Measurements from ENCODE around the gene NDST3. TPM values are rescaled to one million over a fixed set of nuclear protein-coding genes. Genes with fewer than 3 reads are reported as not detected.

NDST3 gene
- polyA plus RNA-seq, 1 of the 3 experiments (the other 2 are of a cell fraction), result 1.2 TPM

GRCh38 chr4:117986321-117986720 is 48.0 kb upstream of the NDST3 start:
- ChIA-PET POLR2A (no interaction called here), CTCF (no interaction called here)
- Histone ChIP-seq H3K9me3 (no peaks in the 10 kb centered on the region), H3K9ac (no peak overlapping the region), H3K36me3 (replicated peaks in 1 of 2; ENCODE audit: control insufficient read depth in 1 of 2, insufficient read depth in 2 of 2, low read length in 1 of 2) (no peaks in the 10 kb centered on the region), H4K20me1 (ENCODE audit: insufficient read depth) (no peaks in the 10 kb centered on the region), H3K9me2 (no peaks in the 10 kb centered on the region), H3K4me2 (no peak overlapping the region), H3K27ac (ENCODE audit: low read depth in 2 of 2, low read length in 1 of 2) (no peak overlapping the region), H3K27me3 (ENCODE audit: insufficient read depth) (no peaks in the 10 kb centered on the region), H3F3A (replicated peaks; ENCODE audit: insufficient read depth) (no peaks in the 10 kb centered on the region), H2AFZ (ENCODE audit: low read depth) (no peak overlapping the region), H3K4me3 (ENCODE audit: low read depth in 2 of 2, low read length in 1 of 2) (no peak overlapping the region), H3K4me1 (ENCODE audit: control insufficient read depth in 1 of 2, insufficient read depth in 2 of 2, low read depth in 1 of 2, low read length in 1 of 2) (no peaks in the 10 kb centered on the region), H3K79me2 (ENCODE audit: insufficient read depth) (no peaks in the 10 kb centered on the region)
- TF ChIP-seq MXI1 (IDR thresholded peaks at IDR 0.05; ENCODE audit: low read depth, low read length) (no peak), GABPA (IDR thresholded peaks at IDR 0.05; ENCODE audit: low read depth) (no peak), EP300 (IDR thresholded peaks at IDR 0.05; ENCODE audit: borderline replicate concordance in 1 of 2, low read depth in 1 of 2, low read length in 1 of 2) (no peak), MEF2A (IDR thresholded peaks at IDR 0.05; ENCODE audit: borderline replicate concordance, low read depth) (no peak), POLR2AphosphoS5 (IDR thresholded peaks at IDR 0.05; ENCODE audit: low read depth, low read length) (no peak), REST (IDR thresholded peaks at IDR 0.05; ENCODE audit: low read depth, low read length) (no peak), SMC3 (IDR thresholded peaks at IDR 0.05; ENCODE audit: low read depth, low read length) (no peak)
- 41% methylated on average over 2 of the region's 2 CpGs for WGBS (ENCODE audit: low lambda C conversion rate)
- DNase-seq, result no peak

- 12% methylated on average over 1 of the region's 1 CpG for WGBS (ENCODE audit: low lambda C conversion rate)
- no peak for DNase-seq
- H3K79me2 ChIP-seq (ENCODE audit: insufficient read depth), result no peaks in the 10 kb centered on the region
- ChIA-PET POLR2A (no interaction called here), CTCF (interaction anchor here (1.4 kb wide), 1 partner anchor 46 kb away, joined by 3 read pairs; no protein-coding TSS in a partner anchor)
- no peak overlapping the region for H2AFZ ChIP-seq (ENCODE audit: low read depth)
- no peaks in the 10 kb centered on the region for H3K4me1 ChIP-seq (ENCODE audit: control insufficient read depth in 1 of 2, insufficient read depth in 2 of 2, low read depth in 1 of 2, low read length in 1 of 2)
- no peak overlapping the region for H3K27ac ChIP-seq (ENCODE audit: low read depth in 2 of 2, low read length in 1 of 2)
- H3K27me3 ChIP-seq (ENCODE audit: insufficient read depth), result no peaks in the 10 kb centered on the region
- no peaks in the 10 kb centered on the region for H4K20me1 ChIP-seq (ENCODE audit: insufficient read depth)
- H3K4me3 ChIP-seq (ENCODE audit: low read depth in 2 of 2, low read length in 1 of 2), result no peak overlapping the region
- no peak overlapping the region for H3K9ac ChIP-seq
- no peaks in the 10 kb centered on the region for H3F3A ChIP-seq (replicated peaks; ENCODE audit: insufficient read depth)
- H3K4me2 ChIP-seq, result no peak overlapping the region
- no peaks in the 10 kb centered on the region for H3K36me3 ChIP-seq (replicated peaks in 1 of 2; ENCODE audit: control insufficient read depth in 1 of 2, insufficient read depth in 2 of 2, low read length in 1 of 2)
- H3K9me3 ChIP-seq, result no peaks in the 10 kb centered on the region
- H3K9me2 ChIP-seq, result no peaks in the 10 kb centered on the region
- TF ChIP-seq FOSL2 (IDR thresholded peaks at IDR 0.05; ENCODE audit: borderline replicate concordance, low read depth) (no peak), RFX5 (IDR thresholded peaks at IDR 0.05; ENCODE audit: low read length) (no peak), REST (IDR thresholded peaks at IDR 0.05; ENCODE audit: low read depth, low read length) (no peak), GABPA (IDR thresholded peaks at IDR 0.05; ENCODE audit: low read depth) (no peak), MEF2A (IDR thresholded peaks at IDR 0.05; ENCODE audit: borderline replicate concordance, low read depth) (no peak), TCF12 (IDR thresholded peaks at IDR 0.05) (no peak), YY1 (IDR thresholded peaks at IDR 0.05; ENCODE audit: low read depth) (no peak), SMC3 (IDR thresholded peaks at IDR 0.05; ENCODE audit: low read depth, low read length) (no peak), USF1 (IDR thresholded peaks at IDR 0.05; ENCODE audit: borderline replicate concordance, low read depth) (no peak), RAD21 (IDR thresholded peaks at IDR 0.05; ENCODE audit: low read length) (no peak), RCOR1 (IDR thresholded peaks at IDR 0.05; ENCODE audit: low read length) (no peak), TEAD4 (IDR thresholded peaks at IDR 0.05; ENCODE audit: borderline replicate concordance, insufficient read depth) (no peak), USF2 (IDR thresholded peaks at IDR 0.05; ENCODE audit: borderline replicate concordance, low read depth, low read length) (no peak), PBX3 (IDR thresholded peaks at IDR 0.05) (no peak), JUND (IDR thresholded peaks at IDR 0.05) (no peak)
These were observed 46.8 kb upstream of the NDST3 start for GRCh38 chr4:117987464-117987863.

Measured in SK-N-SH (cell line).